Keratinocyte (primary cell): ENCODE data around the gene SAMD13. TPM values are rescaled to one million over a fixed set of nuclear protein-coding genes. Genes with fewer than 3 reads are reported as not detected.

ENCODE experiments used
- DNase-seq: peaks from one replicate; pipeline ENCODE4 v3.0.0-alpha.2; 2011; ENCODE audit warnings: low read depth, missing footprints, low spot score
- FAIRE-seq: peaks from 2 replicates; lab custom pipeline; 2011; peaks lifted over from hg19 to GRCh38; lab: Jason Lieb, UNC
- H2AFZ ChIP-seq: 2 replicates; pipeline ENCODE4 v1.6.0; 2012; ENCODE audit warnings: low read length, control low read depth, inconsistent platforms; ENCODE audit not compliant: control insufficient read depth
- H3K27ac ChIP-seq: 2 replicates; pipeline ENCODE4 v1.5.1; 2011; ENCODE audit warnings: low read length; ENCODE audit not compliant: control insufficient read depth, insufficient read depth
- H3K27me3 ChIP-seq: 3 replicates; pipeline ENCODE4 v1.6.0; 2011; ENCODE audit warnings: low read length; ENCODE audit not compliant: control insufficient read depth, insufficient read depth; ENCODE audit errors: extremely low read depth
- H3K36me3 ChIP-seq, 2 experiments: 2 replicates in 1 of 2; 3 replicates in 1 of 2; pipeline ENCODE4 v1.5.1; 2011; ENCODE audit warnings: low read length in 2 of 2, mild to moderate bottlenecking in 1 of 2; ENCODE audit not compliant: control insufficient read depth in 2 of 2, insufficient read depth in 2 of 2; ENCODE audit errors: extremely low read depth in 1 of 2
- H3K4me1 ChIP-seq: 3 replicates; pipeline ENCODE4 v1.5.1; 2011; ENCODE audit warnings: low read length; ENCODE audit not compliant: control insufficient read depth, insufficient read depth; ENCODE audit errors: extremely low read depth
- H3K4me2 ChIP-seq: 3 replicates; pipeline ENCODE4 v1.6.0; 2011; ENCODE audit warnings: low read depth, low read length; ENCODE audit not compliant: control insufficient read depth, insufficient read depth; ENCODE audit errors: extremely low read depth
- H3K4me3 ChIP-seq, 3 experiments: fragments of 200-600 bp in 1 of 3; sonication (generic) in 1 of 3; 2 replicates in 2 of 3; 3 replicates in 1 of 3; pipeline ENCODE4 v1.5.1; 2011 to 2016; ENCODE audit warnings: low read length in 3 of 3, mild to moderate bottlenecking in 3 of 3, control low read depth in 2 of 3, inconsistent platforms in 1 of 3, low read depth in 1 of 3, mixed read lengths in 1 of 3, mixed run types in 1 of 3, moderate library complexity in 1 of 3; ENCODE audit not compliant: control insufficient read depth in 2 of 3, insufficient read depth in 2 of 3; ENCODE audit errors: extremely low read depth in 1 of 3
- H3K79me2 ChIP-seq: 2 replicates; pipeline ENCODE4 v1.6.0; 2012; ENCODE audit warnings: low read length; ENCODE audit not compliant: control insufficient read depth, insufficient read depth
- H3K9ac ChIP-seq: 3 replicates; pipeline ENCODE4 v1.6.0; 2011; ENCODE audit warnings: low read length; ENCODE audit not compliant: control insufficient read depth, insufficient read depth; ENCODE audit errors: extremely low read depth
- H3K9me1 ChIP-seq: 3 replicates; pipeline ENCODE4 v1.6.0; 2011; ENCODE audit warnings: low read length; ENCODE audit not compliant: control insufficient read depth, insufficient read depth; ENCODE audit errors: extremely low read depth
- H3K9me3 ChIP-seq: 2 replicates; pipeline ENCODE4 v1.5.1; 2012; ENCODE audit warnings: low read depth, low read length; ENCODE audit not compliant: control insufficient read depth
- H4K20me1 ChIP-seq: 3 replicates; pipeline ENCODE4 v1.6.0; 2011; ENCODE audit warnings: low read length; ENCODE audit not compliant: control insufficient read depth, insufficient read depth; ENCODE audit errors: extremely low read depth
- EZH2 ChIP-seq: IDR thresholded peaks from one replicate; pipeline ENCODE4 v1.6.1; 2012; ENCODE audit warnings: inconsistent platforms, mild to moderate bottlenecking, low read length, moderate library complexity
- dilution Hi-C: fragments of 300-500 bp; cut with MboI; formaldehyde crosslinking; loops from one replicate; pipeline ENCODE4 v1.7.0; 2020; ENCODE audit warnings: low sequenced_read_pairs; ENCODE audit not compliant: extremely low pct_ligation_motif_present
- polyA plus RNA-seq, 5 experiments: library from polyadenylated mRNA; depleted of rRNA in 3 of 5; stranded (reverse) in 3 of 5; stranded (forward) in 1 of 5; unstranded in 1 of 5; fragments of >200 nt; gene quantifications; 1 replicate in 1 of 5; 2 replicates in 3 of 5; 3 replicates in 1 of 5; pipeline versions ENCODE4 v1.2.1 to v1.2.3, GENCODE V29; 2011 to 2012; ENCODE audit warnings: missing spikeins in 2 of 5, low read depth in 1 of 5, low replicate concordance in 1 of 5
- small RNA-seq, 3 experiments: library from RNA; depleted of rRNA; stranded (forward); fragments of <200 nt; gene quantifications; one replicate each; pipeline ENCODE3, GENCODE V24; 2012; ENCODE audit warnings: low read depth in 3 of 3, low replicate concordance in 1 of 3; ENCODE audit not compliant: insufficient read length in 3 of 3
- TF ChIP-seq, protein P1 (sequence below), 3 experiments: IDR thresholded peaks in 1 of 3; conservative IDR thresholded peaks in 1 of 3; optimal IDR thresholded peaks in 1 of 3; 2 replicates in 2 of 3; 3 replicates in 1 of 3; pipeline versions ENCODE3 to v1.5.1; 2011; ENCODE audit warnings: low read length in 3 of 3, mild to moderate bottlenecking in 3 of 3, moderate library complexity in 2 of 3, control low read depth in 1 of 3, inconsistent platforms in 1 of 3; ENCODE audit not compliant: insufficient read depth in 2 of 3; ENCODE audit errors: extremely low read depth in 1 of 3

Gene SAMD13
- polyA plus RNA-seq, 1 donor (not counting 4 experiments of a cell fraction or from before 2014, with no cell fraction given): 0.75 TPM

DNA sequence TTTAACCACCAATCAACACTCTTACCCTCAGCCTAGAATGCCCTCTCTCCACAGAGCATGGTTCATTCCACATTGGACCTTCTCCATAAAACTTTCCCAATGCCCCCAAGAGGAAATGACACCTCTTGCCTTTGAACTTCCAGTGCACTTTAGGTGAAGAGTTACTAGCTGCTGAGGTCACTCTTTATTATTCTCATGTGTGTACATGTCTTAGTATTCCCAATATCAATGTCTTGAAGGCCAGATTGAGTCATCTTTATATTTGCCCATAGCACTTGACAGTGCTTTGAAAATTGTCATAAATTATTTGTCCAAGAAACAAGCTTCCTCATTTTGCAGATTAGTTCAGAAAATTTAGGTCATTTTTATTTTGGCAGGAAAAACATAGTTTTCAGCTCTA is 88.7 kb downstream of the SAMD13 start:
- FAIRE-seq: peak; percentile 39
- H3K9ac ChIP-seq: no peak overlapping the region
- no peaks in the 10 kb centered on the region for H3K9me3 ChIP-seq
- no peaks in the 10 kb centered on the region for H3K9me1 ChIP-seq
- H3K79me2 ChIP-seq: no peaks in the 10 kb centered on the region
- no peak overlapping the region for H3K27ac ChIP-seq
- no peak overlapping the region for H2AFZ ChIP-seq
- dilution Hi-C loops: no loop called here
- no peak overlapping the region for H3K4me3 ChIP-seq
- no peak for DNase-seq
- H3K36me3 ChIP-seq: no peaks in the 10 kb centered on the region
- H4K20me1 ChIP-seq: no peaks in the 10 kb centered on the region
- no peak overlapping the region for H3K4me2 ChIP-seq
- no peaks in the 10 kb centered on the region for H3K27me3 ChIP-seq
- peaks cover 18% of the 10 kb centered on the region for H3K4me1 ChIP-seq
- no peak for TF ChIP-seq EZH2
- TF ChIP-seq, protein P1, sequence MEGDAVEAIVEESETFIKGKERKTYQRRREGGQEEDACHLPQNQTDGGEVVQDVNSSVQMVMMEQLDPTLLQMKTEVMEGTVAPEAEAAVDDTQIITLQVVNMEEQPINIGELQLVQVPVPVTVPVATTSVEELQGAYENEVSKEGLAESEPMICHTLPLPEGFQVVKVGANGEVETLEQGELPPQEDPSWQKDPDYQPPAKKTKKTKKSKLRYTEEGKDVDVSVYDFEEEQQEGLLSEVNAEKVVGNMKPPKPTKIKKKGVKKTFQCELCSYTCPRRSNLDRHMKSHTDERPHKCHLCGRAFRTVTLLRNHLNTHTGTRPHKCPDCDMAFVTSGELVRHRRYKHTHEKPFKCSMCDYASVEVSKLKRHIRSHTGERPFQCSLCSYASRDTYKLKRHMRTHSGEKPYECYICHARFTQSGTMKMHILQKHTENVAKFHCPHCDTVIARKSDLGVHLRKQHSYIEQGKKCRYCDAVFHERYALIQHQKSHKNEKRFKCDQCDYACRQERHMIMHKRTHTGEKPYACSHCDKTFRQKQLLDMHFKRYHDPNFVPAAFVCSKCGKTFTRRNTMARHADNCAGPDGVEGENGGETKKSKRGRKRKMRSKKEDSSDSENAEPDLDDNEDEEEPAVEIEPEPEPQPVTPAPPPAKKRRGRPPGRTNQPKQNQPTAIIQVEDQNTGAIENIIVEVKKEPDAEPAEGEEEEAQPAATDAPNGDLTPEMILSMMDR (optimal IDR thresholded peaks at IDR 0.05 in 1 of 3, IDR thresholded peaks at IDR 0.05 in 1 of 3, conservative IDR thresholded peaks at IDR 0.05 in 1 of 3; ENCODE audit: extremely low read depth in 1 of 3, insufficient read depth in 2 of 3, low read length in 3 of 3): no peak

DNA sequence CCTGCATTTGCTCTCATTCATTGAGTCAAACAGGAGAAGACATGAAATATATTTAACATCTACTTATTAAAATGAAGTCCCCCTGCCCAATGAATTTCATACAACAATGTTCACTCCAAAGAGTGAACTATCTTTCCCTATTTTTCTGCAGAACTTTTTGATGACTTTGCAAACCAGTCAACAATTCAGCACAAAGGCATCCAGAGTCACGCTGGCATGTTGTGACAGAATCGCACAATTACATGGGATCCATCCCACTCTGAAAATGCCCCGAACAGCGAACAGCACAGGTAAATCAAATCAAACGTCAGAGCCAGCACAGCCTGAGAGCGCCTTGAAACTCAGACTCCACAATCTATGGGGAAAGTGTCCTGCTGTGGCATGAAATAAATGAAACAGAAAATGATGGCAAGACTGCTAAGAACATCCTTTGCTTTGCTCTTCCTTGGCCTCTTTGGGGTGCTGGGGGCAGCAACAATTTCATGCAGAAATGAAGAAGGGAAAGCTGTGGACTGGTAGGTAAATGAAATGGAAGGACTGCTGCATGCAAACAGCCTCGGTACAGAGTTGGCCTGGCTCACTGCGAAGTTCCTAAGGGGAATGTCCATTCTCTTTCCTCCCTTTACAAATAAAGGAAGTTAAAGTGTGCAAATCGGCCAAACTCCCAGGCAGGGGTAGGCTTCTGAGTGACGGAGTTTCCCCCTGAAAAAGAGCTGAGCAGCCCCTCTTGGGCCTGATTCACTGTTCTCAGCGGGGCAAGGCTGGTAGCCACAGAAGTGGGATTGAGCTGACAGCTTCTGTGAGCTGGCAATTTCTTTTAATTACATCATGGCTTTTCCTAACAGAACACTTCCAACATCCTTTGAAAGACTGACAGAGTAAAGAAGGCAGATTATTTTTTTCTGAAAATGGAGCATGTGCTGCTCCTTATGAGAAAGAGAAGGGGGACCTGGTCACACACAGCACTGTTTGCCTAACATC is 97.0 kb downstream of the SAMD13 start, which contains the start of gene DNASE2B:
Gene DNASE2B (plus strand): TSS at position 310 of the 981 bp plus-strand sequence. CDS start 81 bp downstream, at position 391.
- H3K9me3 ChIP-seq: no peaks in the 10 kb centered on the region
- no peak for FAIRE-seq
- dilution Hi-C loops: no loop called here

More for the DNA sequence above, 97.0 kb downstream of the SAMD13 start, which contains the start of gene DNASE2B:
- Histone ChIP-seq H3K27ac (no peak within 1 kb of the TSS), H3K79me2 (no peaks in the 10 kb centered on the region), H3K4me3 (no peak within 1 kb of the TSS), H3K4me1 (peaks cover 11% of the 10 kb centered on the region), H3K4me2 (no peak within 1 kb of the TSS), H3K9ac (no peak within 1 kb of the TSS), H3K27me3 (no peaks in the 10 kb centered on the region), H4K20me1 (no peaks in the 10 kb centered on the region), H3K9me1 (no peaks in the 10 kb centered on the region), H3K36me3 (no peaks in the 10 kb centered on the region), H2AFZ (no peak within 1 kb of the TSS)
- TF ChIP-seq, protein P1 (optimal IDR thresholded peaks at IDR 0.05 in 1 of 3, IDR thresholded peaks at IDR 0.05 in 1 of 3, conservative IDR thresholded peaks at IDR 0.05 in 1 of 3; ENCODE audit: extremely low read depth in 1 of 3, insufficient read depth in 2 of 3, low read length in 3 of 3): no peak
- no peak for TF ChIP-seq EZH2
- DNase-seq: no peak

Small RNAs within 50 kb of the gene (small RNA-seq; reads per million reads assigned to genes)
- 0 reads per million in 3 experiments for gene RF00410

Other genes starting within 250 kb of the SAMD13 start
- 9.4 to 15.3 TPM (median 11.2 TPM) in 3 replicates for gene PRKACB, start 157.4 kb upstream of the SAMD13 start, polyA plus RNA-seq
- gene DNASE2B, start 96.8 kb downstream of the SAMD13 start, polyA plus RNA-seq: not detected in 3 replicates
- gene RPF1, start 177.6 kb downstream of the SAMD13 start, polyA plus RNA-seq: 31.7 to 57.8 TPM (median 34.0 TPM) in 3 replicates
- gene SPATA1, start 204.7 kb downstream of the SAMD13 start, polyA plus RNA-seq: 0.21 to 0.45 TPM (median 0.25 TPM) in 3 replicates
- 126 to 167 TPM (median 132 TPM) in 3 replicates for gene GNG5, start 204.9 kb downstream of the SAMD13 start, polyA plus RNA-seq